Measurements from ENCODE around the gene SRCIN1.

DNA sequence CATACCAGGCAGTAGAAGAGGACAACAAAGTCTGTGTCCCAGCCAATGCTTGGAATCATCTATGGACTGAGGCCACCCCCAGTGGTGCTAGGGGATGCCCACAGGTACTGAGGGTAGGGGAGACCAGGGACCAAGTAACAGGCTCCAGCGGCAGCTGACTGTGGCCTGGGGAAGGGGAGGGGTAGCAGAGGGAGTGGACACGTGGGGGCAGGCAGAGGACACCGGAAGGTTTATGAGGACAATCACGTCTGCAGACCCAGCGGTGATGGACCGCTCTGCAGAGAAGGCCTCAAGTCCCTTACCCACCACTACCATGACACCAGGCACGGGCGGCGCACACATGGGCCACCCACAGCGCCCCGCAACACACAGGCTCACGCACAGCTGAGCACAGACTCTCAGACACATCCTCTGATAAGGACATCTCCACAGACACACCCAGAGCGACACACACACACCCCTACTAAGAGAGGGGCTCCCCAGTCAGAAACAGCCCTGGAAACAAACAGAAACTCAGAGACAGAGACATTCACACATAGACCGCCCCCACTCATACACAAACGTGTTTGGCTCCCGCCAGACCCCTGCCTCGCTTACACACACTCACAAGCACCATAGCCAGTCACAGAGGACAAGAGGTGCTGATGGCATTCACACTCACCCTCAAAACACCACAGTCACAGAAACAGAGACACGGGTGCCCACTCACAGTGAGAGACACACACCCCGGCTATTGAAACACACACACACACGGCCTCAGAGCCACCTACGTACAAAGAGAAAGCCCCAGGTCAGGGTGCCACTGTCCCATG is 35.8 kb downstream of the SRCIN1 start:
- TF ChIP-seq EZH2 (IDR thresholded peaks at IDR 0.05; ENCODE audit: borderline replicate concordance, low read length) (no peak), CTCF (conservative IDR thresholded peaks at IDR 0.05 in 1 of 2, IDR thresholded peaks at IDR 0.05 in 1 of 2; ENCODE audit: extremely low read depth in 1 of 2, insufficient read depth in 1 of 2, low read depth in 1 of 2, low read length in 2 of 2) (no peak)

All from mammary epithelial cell (primary cell).